Stimulated activated naive CD4-positive, alpha-beta T cell (primary cell): Measurements from ENCODE around the gene STRN4.

Source experiments
- DNase-seq, 6 experiments: peaks; one replicate each; lab custom pipeline; 2025; lab: John Stamatoyannopoulos, UW

Gene STRN4

DNA sequence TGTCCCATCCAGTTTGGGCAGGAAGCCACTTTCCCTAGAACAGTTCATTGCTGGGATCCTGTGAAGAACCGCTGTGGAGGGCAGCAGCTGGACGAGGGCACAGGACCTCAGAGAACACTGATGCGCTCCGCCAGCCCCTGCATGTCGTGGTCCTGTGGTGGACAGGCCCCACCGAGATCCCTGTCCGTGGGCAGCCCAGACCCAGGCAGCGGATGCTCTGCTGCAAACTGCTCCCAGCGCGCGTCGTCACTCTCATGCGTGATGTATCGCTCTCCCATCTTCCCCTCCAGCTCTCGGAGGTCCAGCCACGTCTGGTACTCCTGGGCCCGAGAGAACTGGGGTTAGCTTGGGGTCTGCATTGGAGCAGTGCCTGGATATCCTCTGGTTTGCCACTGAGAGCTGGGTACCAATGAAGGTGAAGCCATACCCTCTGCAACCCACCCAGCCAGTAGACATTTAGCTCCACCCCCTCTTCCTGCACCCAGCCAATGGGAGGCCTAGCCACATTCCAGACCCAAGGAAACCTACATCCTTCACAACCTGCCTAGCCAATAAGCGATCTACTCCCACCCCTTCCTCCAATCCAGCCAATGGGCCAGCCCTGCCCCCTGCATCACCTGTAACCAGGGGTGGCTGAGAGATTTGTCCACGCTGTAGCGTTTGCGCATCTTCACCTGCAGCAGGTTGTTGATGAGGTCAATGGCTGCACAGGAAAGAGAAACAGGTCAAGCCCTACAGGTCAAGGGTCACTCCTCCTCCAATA is 71.7 kb downstream of the STRN4 start:
- no peak for DNase-seq

DNA sequence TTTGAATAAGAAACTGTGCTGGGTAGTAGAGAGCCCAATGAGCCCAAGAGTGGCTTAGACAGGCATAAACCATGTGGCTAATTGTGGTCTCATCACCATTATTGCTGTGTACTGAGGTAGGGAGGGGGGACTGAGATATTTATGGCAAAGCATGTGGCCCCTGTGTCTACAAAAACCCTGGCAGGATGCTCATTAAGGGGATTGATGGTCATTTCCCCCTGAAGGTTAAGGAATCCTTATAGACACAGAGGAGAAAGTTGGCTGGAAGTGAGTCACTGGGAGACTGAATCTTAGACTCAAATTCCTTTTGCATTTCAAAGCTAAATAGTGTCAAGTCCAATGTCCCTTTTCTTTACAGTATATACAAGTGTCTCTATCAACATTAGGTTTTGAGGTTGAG is 75.4 kb downstream of the STRN4 start:
- DNase-seq = no peak
